KBM-7 (cell line): Measurements from ENCODE around the gene PODN.

ENCODE experiments used
- DNase-seq: peaks from one replicate; pipeline ENCODE4 v3.0.0-alpha.2; 2015
- in situ Hi-C: fragments of 300-500 bp; cut with MboI; formaldehyde crosslinking; loops from 2 replicates; pipeline ENCODE4 v1.14.3; 2020; ENCODE audit warnings: low sequenced_read_pairs, low pct_unique_long_range_greater_than_20kb, mixed read lengths

The PODN gene

GRCh38 chr1:53084589-53084971 lies 22.6 kb downstream of the PODN start:
- no peak for DNase-seq
- in situ Hi-C loops, result no loop called here

GRCh38 chr1:53085405-53085804 lies 23.4 kb downstream of the PODN start:
- no peak for DNase-seq
- in situ Hi-C loops, result no loop called here

DNA sequence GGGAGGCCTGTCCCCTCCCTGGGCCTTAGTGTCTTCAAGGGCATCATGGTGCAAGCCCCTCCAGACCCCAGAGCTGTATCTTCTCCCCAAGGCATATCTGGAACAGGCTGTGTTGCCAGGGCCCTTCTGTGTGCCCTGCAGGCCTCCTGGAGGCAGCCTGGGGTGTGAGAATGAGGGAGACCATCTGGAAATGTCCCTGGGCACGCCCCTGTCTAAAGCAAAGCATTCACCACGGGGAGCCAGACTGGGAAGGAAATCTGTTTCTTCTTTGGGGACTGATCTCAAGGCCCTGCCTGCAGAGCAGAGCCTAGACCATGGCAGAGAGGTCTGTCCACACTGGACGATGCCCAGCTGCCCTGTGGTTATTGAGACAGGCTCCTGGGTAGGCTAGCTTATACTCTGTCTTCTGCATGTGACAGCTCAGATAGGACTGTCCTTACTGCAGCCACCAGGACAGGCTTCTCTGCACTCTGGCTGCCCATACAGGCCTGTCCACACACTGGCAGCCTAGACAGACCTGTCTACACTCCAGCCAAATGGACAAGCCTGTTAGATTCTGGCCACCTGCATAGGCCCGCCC lies 24.6 kb downstream of the PODN start:
- in situ Hi-C loops, result no loop called here
- DNase-seq, result no peak

DNA sequence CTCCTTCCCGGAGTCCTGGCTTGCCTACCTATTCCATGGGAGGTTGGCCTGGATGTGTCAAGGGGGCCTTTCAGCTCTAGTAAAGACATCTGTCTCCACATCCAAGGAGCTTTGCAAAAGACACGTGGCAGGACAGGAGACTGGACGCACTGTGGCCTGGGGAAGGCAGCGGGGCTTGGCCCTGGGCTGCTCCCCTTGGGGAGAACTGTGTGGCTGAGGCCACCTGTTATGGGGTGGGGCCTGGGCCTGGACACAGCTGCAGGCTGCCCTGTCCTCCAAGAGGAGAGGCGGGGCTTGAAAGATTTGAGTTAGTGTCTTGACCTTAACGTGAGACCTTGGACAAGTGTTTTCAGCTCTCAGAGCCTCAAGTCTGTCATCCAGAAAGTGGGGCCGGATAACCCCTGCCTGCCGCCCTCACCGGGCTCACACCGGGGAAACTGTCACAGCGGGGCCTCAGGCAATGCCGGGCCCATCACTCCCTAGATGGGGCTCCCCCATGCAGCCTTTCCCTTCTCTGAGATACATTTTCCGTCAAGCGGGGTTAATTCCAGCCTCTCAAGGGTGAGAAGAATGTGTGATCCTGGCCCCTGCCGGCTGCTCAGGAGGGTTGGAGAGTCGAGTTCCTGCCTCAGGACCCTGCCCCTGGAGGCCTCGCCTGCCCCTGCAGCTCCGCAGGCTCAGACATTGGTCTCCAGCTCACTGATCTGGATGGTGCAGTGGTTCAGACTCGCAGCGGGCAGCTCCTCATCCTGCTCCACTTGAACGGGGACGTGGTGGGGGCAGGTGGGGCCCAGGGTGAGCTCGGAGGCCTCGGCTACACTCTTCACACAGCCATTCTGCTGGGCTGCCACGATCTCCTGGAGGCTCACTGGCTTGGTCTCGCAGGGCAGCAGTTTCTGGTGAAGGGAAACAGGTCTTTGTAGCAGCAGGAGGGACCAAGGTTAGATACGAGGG lies 25.6 kb downstream of the PODN start:
- in situ Hi-C loops, result no loop called here
- no peak for DNase-seq

- in situ Hi-C loops, result no loop called here
Measured at GRCh38 chr1:53088616-53089300, 26.7 kb downstream of the PODN start.

GRCh38 chr1:53089478-53090226 lies 27.6 kb downstream of the PODN start:
- no peak for DNase-seq

More at GRCh38 chr1:53088616-53089300, 26.7 kb downstream of the PODN start:
- no peak for DNase-seq

DNA sequence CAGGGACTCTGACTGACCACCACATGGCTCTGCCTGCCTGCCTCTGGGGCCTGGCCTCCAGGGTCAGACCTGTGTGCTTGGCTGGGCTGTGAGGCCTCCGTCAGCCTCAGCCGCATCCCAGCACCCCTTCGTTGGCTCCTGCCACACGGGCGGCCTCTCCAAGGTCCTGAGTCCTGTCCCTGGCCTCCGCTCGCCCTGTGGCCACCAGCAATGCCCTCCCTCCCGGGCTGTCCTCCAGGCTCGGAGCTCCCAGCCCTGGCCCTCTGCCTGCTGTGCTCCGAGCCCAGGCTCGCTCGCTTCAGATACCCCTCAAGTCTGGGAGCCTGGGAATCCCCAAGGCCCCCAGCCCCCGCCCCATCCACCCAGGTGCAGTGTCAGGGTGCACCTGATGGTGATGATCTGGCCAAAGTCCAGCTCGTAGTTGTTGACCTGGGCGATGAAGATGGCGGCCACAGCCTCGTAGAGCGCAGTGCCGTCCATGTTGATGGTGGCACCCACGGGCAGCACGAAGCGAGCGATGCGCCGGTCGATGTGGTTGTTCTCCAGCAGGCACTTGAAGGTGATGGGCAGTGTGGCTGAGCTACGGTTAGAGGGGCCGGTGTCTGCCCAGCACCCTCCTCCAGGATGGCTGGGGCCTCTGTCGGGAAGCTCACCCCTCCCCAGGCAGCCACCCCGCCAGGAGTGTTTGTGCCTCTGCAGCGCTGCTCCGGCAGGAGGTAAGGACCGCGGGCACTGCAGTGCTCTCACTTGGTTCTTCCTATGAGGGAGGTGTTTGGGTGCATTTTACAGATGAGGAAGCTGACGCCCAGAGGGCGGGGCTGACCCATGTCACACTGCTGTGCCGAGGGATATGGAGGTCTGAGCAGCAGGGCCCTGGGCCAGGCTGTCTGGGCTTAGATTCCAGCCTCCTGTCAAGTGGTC lies 28.5 kb downstream of the PODN start:
- in situ Hi-C loops, result no loop called here
- DNase-seq, result peak; percentile 41

More at GRCh38 chr1:53089478-53090226, 27.6 kb downstream of the PODN start:
- in situ Hi-C loops, result no loop called here

DNA sequence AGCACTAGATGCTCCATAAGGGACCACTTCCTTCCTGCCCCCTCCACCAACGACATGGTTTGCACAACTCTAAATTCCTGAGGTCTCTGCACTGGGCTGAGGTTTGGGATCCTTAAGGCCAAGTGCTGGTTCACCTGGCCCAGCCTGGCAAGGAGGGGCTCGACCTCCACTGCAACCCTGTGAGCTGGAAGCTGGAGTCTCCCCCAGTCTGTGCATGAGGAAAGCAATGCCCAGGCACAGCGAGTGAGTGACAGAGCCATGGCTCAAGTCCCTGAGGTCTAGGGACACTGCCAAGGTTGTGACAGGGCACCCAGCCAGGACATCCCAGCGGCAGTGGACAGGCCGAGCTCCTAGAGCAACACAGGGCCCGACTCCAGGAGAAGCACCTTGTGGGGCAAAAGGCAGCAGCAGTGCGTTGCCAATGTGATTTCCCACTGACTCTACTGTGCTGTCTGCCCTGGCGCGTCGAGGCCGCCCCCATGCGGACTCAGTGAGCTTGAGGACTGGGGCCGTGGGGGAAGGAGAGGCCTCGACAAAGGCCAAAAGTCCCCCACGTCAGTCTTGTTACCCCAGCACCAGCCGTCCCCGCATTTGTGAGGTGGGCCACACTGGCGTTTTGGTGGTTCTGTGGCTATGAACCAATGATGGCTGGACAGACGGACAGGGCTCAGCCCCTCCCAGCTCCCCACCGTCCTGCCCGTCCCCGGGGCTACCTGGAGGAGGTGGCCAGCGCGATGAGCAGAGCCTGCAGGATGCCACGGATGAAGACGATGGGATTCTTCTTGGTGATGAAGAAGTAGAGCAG lies 30.0 kb downstream of the PODN start:
- in situ Hi-C loops, result no loop called here
- DNase-seq, result peak; percentile 39

GRCh38 chr1:53092659-53093450 lies 30.8 kb downstream of the PODN start:
- DNase-seq, result no peak
- in situ Hi-C loops, result no loop called here

- in situ Hi-C loops, result no loop called here
- DNase-seq, result no peak
Measured at GRCh38 chr1:53093451-53093754, 31.4 kb downstream of the PODN start.

DNA sequence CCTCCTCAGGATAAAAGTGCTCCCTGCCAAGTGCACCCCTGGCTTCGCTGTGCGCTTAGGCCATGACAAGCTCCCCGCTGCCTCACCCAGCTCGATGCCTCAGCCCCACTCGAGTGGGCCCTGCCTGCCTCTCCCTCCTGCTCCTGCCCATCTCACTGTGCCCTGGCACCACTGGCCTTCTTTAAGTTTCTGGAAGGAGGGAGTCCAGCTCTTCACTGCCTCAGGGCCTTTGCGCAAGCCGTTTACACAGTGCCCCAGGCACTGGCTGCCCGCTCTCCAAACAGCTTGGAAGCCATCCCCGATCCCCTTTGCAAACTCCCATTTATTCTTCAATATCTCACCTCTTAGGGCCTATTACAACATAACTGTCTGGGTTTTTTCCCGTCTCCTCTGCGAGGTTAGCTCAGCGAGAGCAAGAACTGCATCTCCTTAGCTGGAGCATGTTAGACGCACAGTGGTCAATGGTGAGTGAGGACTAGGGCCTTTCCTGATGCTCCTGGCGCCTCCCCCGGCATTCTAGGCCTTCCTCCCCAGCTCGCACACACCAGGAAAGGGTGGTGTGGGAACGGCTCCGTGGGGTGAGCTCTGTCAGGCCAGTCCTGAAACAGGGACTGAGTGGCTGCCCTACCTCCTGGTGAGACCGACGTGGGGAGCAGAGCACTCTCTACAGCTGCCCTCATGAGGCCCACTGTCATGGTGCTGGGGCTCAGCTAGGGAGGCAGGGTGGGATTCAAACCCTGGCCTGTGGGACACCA lies 31.9 kb downstream of the PODN start:
- no peak for DNase-seq
- in situ Hi-C loops, result no loop called here

DNA sequence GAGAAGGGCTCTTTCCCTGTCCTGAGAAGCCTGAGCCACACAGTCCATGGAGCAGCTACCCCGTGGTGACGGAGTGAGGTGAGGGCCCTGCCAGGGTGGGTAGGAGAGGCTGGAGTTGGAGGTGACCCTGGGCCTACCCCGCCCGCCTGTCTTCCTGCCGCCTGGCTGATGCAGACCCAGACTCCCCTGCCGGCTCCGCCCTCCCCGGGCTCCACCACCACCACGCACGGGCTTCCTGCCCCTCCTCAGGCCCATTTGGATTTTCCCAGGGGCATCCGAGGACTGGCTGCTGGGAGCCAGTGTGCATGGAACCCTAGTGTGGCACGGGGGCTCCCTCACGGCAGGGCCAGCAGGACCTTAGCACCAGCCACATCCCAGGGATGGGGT lies 32.5 kb downstream of the PODN start:
- DNase-seq, result no peak
- in situ Hi-C loops, result no loop called here

DNA sequence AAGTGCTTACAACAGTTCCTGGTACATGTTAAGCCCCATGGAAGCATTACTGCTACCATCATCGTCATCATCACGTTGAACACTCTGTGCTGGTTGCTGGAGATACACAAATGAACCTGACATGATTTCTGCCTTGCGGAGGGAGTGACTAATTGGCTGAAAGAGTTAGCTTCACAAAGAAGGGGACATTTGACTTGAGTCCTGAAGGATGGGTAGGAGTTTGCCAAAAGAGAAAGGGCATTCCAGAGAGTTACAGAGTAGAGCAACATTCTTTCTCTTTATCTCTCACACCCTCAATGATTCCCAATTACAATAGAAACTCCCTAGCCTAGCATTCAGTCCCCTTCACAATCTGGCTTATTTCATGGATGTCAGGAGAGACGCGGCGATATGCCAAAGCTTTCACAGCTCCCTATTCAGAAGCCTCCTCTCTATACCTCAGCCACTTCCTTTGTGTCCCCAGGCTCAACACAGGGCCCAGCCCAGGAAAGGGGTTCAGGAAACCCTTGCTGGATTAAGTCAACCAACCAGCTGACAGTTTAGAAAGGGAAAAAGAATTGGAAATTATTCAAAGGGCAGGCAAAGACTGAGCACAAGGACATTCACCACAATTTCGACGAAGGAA lies 42.4 kb downstream of the PODN start:
- DNase-seq, result no peak
- in situ Hi-C loops, result no loop called here

DNA sequence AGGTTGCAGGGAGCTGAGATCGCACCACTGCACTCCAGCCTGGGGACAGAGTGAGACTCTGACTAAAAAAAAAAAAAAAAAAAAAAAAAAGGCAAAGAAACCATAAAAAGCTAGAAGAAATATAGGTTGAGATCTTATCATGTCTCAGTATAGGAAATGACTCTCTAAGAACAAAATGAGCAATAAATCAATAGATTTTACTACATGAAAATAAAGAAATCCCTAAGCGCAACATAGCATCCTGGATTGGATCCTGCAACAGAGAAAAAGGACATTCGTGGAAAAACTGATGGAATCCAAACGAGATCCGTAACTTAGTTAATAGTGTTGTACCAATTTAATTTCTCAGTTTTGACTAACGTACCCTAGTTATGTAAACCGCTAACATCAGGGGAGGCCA lies 45.1 kb downstream of the PODN start:
- DNase-seq, result no peak
- in situ Hi-C loops, result no loop called here

- peak; percentile 24 for DNase-seq
- in situ Hi-C loops, result no loop called here
Measured at GRCh38 chr1:53107570-53108322, 45.7 kb downstream of the PODN start.
